GM18520 (cell line): ENCODE data around the gene TMEM247.
"Not testable (repeated sequence)": the region's sequence is repeated elsewhere in the genome, so short reads cannot be mapped to it uniquely, and the experiment has no call there.

ENCODE experiments used
- ATAC-seq: cut with Tn5 transposase; IDR thresholded peaks from one replicate; pipeline ENCODE4 v1.9.1; 2021; ENCODE audit not compliant: unreplicated experiment

Gene TMEM247

DNA sequence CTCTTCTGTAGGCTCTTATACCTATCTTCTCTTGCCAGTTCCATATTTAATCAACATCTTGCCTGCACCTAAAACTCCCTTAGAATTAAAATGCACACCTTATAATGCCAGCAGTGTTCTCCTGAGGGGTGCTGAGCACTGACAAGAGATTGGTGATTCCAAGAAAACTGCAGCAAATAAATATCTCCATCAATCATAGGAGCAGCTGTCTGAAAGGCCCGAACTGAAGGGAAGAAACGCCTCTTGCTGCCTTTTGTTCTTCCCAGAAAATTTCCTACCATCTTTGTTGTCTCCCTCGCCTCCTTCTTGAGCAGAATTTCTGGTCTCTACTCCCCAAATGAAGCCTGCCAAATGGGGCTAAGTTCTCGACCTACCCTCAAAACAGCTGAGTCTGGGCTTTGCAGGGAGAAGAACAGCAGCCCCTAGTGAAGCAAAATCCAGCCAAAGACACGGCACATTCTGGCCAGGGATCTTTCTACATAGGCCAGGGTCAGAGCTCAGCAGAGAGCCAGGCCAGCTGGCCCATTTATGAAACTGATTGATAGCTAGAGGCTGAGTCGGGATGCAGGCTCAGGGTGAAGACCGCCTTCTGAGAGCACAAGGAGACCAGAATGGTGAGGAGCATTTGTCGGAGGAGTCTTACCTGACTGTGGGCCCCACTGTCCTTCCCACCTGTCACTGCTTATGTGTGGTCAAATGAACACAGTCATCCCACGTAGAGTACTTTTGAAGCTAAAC is 20.4 kb upstream of the TMEM247 start:
- ATAC-seq = no peak

- ATAC-seq = no peak
Observed at GRCh38 chr2:46459694-46460093, 19.7 kb upstream of the TMEM247 start.

- no peak for ATAC-seq
Observed at GRCh38 chr2:46460241-46460921, 19.0 kb upstream of the TMEM247 start.

GRCh38 chr2:46461011-46461674 is 18.2 kb upstream of the TMEM247 start:
- ATAC-seq = peak; percentile 48

DNA sequence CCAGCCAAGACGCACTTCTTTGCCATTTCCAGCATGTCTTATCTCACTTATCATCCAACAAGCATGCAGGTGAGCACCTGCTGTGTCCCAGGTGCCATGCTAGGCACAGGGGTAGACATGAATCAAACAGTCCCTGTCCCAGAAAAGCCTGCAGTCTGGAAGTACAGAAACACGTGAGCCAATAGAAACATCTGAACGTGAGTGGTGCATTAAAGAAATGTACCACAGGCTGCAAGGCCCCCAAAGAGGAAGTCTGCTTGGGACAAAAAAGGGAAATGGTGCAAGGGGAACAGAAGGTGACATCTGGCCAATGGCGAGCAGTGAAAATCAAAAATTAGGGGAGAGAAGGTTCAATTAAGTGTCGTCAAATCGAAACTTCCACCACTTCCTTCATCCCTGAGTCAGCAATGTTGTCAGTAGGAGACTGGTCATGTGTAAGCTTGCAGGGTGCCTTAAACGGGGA is 17.6 kb upstream of the TMEM247 start:
- peak; percentile 23 for ATAC-seq

GRCh38 chr2:46462936-46463335 is 16.4 kb upstream of the TMEM247 start:
- no peak for ATAC-seq

DNA sequence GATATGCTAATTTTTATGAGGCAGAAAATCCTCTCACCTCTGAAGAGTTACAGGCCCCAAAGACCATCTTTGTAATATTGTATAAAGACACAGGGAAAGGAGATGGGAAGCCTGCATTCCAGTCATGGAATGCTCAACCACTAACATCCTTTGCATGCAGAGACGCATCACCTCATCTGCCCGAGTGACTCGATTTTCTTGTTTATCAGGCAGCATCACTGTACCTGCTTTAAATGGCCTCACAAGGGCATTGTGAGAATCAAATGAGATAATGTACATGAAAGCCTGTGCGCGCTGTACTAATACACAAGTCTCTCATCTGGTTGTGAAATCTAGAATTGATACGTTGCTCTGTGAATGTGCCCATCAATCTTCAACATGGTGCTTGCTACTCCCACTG is 10.2 kb upstream of the TMEM247 start:
- no peak for ATAC-seq

GRCh38 chr2:46469700-46470099 is 9.7 kb upstream of the TMEM247 start:
- ATAC-seq = no peak

DNA sequence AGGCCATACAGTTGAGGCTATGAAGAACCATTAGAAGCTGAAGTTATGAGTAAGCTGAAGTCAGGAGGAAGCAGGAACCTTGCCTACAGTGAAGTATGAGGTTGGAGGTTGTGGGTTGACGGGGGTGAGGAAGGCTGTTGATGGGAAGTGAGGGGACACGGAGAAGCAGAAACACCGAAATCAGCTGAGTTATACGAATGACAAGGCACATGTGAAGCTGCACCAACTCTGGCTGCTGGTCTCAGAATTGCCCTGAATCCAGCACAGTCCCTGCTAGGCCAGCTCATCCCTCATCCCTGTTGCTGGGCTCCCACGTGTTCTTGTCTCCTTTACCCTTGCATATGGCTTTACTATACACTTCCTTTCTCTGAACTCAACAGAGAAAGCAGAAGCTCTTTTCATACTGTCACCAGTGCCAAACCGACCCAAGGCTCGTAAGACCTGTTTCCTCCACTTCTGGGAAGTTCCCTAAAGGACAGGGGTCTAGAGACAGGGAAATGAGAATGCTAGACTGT is 9.2 kb upstream of the TMEM247 start:
- ATAC-seq = no peak

DNA sequence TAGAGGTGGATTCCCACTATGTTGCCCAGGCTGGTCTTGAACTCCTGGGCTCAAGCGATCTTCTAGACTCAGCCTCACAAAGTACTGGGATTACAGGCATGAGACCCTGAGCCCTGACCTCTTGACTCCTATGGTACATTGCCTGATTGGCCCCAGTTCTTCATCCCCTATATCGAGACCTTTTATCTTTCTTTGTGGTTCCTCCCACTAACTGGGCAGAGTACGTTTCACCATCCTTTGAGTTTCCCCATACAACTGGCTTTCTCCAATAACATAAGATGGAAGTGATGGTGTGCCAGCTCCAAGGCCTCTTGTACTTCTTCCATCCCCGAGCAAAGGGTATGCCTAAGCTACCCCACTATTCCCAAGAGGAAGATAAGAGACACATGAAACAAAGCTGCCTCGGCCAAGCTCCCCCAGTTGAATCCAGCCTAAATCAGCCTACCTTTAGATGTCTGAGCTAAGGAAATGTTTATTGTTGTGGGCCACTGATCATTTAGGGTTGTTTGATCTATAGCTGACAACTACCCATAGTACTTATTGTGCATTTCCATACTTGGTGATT is 8.3 kb upstream of the TMEM247 start:
- no peak for ATAC-seq

DNA sequence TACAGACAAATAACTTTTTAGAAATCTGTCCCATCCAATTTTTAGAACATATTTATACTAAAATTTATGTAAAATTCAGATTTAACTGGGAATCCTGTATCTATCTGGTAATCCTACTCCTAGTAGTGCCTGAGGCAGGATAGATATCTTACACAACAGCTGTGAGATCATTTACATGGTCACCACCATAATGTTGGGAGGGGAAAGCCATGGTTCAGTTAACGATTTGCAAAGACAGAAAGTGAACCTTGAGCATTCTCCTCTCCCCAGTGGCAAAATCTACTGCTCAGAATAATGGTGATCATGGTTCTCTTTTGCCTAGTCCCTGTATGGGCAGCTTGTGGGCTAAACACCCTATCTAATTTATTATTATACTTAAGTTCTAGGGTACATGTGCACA is 7.7 kb upstream of the TMEM247 start:
- no peak for ATAC-seq

DNA sequence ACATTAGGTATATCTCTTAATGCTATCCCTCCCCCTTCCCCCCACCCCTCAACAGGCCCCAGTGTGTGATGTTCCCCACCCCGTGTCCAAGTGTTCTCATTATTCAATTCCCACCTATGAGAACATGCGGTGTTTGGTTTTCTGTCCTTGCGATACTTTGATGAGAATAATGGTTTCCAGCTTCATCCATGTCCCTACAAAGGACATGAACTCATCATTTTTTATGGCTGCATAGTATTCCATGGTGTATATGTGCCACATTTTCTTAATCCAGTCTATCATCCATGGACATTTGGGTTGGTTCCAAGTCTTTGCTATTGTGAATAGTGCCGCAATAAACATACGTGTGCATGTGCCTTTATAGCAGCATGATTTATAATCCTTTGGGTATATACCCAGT is 7.2 kb upstream of the TMEM247 start:
- ATAC-seq = not testable (repeated sequence)

- ATAC-seq = not testable (repeated sequence)
Observed at GRCh38 chr2:46477462-46477861, 1.9 kb upstream of the TMEM247 start.

DNA sequence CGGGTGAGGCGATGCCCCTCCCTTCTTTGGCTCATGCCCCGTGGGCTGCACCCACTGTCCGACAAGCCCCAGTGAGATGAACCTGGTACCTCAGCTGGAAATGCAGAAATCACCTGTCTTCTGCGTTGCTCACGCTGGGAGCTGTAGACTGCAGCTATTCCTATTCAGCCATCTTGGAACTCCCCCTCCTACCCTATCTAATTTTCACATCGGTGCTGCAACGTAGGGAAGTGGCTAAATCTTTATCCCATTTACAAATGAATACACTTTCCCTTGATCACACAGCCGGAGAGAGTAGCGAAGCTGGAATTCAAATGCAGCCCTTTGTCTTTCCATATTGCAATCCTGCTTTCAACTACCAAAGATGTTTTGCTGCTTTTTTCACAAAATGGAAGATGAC is 1.4 kb upstream of the TMEM247 start:
- no peak for ATAC-seq

GRCh38 chr2:46480562-46480961 is 1.2 kb downstream of the TMEM247 start:
- no peak for ATAC-seq

DNA sequence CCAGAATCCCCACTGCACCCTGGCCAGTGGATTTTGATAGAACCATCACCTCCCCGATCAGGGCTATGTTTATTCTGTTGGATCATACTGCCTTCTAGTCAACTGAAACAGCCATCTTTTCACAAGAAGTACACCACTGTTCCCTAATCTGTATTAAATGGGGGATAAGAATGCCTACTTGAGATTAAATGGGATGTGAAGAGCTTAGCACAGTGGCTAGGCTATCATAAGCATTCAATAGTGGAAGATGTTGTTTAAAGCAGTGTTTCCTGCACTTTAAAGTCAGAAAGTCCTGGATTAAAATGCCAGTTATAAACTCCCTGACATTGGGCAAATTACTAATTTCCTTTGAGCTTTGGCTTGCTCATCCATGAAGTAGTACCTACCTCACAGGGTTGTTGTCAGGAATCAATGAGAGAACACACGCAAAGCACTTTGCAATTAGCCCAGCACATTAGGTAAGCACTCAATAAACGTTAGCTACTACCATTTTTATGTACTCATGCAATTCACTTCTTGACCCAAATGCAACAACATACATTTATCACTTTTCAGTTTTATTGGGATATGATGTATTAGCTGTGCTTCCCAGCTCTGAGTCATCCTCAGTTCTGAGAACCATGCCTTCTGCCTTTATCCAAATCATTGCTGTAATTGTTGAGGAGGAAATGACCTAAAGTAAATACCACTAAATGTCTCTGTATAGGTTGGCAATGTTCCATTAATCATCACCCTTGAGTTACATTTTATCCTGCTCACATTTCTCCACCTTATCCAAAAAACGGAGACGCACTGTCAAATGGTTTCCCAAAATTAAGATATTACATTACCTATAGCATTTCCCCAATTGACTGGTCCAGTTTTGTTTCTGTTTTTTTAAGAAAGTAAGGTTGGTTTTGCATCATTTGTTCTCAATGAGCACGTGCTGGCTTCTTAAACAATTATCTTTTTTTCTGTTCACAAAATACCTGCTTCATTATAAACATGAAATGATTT is 2.1 kb downstream of the TMEM247 start:
- ATAC-seq = no peak

DNA sequence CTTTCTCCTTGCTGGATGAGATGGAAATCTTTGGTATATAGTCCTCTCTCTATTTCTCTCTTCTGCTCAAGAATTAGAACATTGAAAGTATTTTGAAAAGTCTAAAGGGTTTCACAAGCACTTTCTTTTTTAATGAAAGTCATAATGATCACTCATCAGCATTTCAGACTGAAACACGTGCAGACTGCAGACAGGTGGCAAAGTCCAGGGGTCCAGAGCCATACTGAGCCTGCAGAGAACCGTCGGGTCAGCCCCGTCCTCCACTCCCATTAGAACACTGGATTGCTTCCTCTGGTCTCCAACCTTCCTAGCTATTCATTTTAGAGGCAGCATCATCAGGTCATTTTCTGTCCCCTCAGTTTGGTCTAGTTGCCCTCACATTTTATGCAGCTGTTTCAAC is 3.1 kb downstream of the TMEM247 start:
- ATAC-seq = no peak

DNA sequence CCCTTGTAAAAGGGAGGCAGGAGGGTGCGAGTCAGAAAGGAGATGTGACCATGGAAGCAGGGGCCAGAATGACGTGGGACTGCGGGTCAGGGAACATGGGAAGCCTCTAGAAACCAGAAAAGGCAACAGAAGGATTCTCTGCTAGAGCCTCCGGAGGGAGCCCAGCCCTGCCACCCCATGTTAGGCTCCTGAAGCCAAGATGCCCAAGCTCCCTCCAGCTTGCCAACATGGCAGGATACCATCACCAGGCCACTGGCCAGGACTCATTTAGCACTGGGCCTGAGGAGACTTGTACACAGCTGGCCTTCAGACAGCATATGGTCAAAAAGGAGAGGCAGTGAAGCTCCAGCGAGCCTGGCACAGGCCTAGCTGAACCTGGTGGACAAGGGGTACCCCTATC is 5.6 kb downstream of the TMEM247 start:
- no peak for ATAC-seq

- ATAC-seq = no peak
Observed at GRCh38 chr2:46486436-46486835, 7.1 kb downstream of the TMEM247 start.

DNA sequence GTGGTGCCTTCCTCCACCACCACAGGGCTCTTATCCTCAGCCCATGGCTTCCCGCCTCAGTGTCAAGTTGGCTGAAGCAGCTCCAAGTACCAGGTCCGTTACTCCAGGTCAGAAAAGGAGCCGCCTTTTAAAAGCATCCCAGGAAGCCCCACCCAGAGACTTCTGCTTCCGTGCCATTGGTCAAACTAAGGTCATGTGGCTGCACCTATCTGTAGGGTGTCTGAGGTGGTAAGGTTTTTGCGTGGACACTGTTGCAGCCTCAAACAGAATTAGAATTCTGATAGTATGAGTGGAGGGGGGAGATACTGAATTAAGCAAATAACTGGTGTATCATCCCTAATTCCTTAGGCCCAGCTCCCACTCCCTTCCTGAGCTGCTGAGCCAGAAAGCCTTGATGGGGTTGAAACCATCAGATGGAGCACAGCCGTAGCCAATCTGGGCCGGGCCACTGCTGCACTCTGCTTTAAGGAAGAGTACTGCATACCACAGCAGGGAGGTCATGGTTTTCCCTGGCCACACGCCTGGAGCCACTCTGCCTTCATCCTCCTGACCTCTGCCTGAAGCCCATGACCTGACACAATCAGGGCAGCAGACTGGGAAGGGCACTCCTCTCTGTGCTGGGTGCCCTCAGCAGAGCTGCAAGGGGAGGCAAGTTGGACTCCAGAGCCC is 8.4 kb downstream of the TMEM247 start:
- ATAC-seq = no peak
